Gastroesophageal sphincter (tissue), 3 donors: ENCODE results near the gene C5orf22.

Experiments
- POLR2A ChIP-seq, 2 donors: fragments of 450-650 bp; IDR thresholded peaks; one replicate each; pipeline ENCODE4 v1.6.1; 2017; ENCODE audit warnings: antibody characterized with exemption in 2 of 2, mild to moderate bottlenecking in 2 of 2, moderate library complexity in 1 of 2
- TF ChIP-seq, protein P1 (sequence below), 4 experiments: fragments of 200-600 bp in 2 of 4; fragments of 450-650 bp in 2 of 4; sonication (generic) in 1 of 4; IDR thresholded peaks; one replicate each; pipeline ENCODE4 v1.5.1; 2017 to 2019; ENCODE audit warnings: antibody characterized with exemption in 4 of 4, mild to moderate bottlenecking in 2 of 4, moderate library complexity in 2 of 4

DNA sequence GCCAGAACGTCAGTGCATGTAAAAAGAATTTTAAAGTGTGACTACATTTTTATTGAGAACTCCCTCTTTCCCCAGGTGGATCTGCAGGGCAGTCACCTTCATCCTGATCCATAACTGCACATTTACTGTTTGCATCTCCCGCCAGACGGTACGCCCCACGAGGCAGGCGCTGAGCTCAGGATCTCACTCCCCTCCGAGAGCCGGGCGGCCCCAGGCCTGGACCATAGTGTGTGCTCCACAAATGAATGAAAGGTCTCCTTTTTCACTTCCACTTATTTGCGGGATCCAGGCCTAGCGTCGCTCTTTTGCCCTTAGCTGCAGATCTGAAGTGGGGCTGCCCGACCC, 586 bp upstream of the C5orf22 start:
- TF ChIP-seq, protein P1, sequence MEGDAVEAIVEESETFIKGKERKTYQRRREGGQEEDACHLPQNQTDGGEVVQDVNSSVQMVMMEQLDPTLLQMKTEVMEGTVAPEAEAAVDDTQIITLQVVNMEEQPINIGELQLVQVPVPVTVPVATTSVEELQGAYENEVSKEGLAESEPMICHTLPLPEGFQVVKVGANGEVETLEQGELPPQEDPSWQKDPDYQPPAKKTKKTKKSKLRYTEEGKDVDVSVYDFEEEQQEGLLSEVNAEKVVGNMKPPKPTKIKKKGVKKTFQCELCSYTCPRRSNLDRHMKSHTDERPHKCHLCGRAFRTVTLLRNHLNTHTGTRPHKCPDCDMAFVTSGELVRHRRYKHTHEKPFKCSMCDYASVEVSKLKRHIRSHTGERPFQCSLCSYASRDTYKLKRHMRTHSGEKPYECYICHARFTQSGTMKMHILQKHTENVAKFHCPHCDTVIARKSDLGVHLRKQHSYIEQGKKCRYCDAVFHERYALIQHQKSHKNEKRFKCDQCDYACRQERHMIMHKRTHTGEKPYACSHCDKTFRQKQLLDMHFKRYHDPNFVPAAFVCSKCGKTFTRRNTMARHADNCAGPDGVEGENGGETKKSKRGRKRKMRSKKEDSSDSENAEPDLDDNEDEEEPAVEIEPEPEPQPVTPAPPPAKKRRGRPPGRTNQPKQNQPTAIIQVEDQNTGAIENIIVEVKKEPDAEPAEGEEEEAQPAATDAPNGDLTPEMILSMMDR (IDR thresholded peaks at IDR 0.05), result no peak
- TF ChIP-seq POLR2A (IDR thresholded peaks at IDR 0.05), result no peak
